PC-9 (cell line): ENCODE results near the gene SLC2A4RG. TPM values are rescaled to one million over a fixed set of nuclear protein-coding genes. Genes with fewer than 3 reads are reported as not detected.

ENCODE experiments used
- BruUV-seq: library from RNA; stranded (reverse); fragments of 400-500 nt; replicated peaks from 2 replicates; lab custom pipeline; 2021; lab: Mats Ljungman, UMichigan
- CTCF ChIA-PET: fragments of 300-600 bp; sonication (Branson Sonifier 250); formaldehyde crosslinking; loops from one replicate; lab custom pipeline; 2022; ENCODE audit warnings: antibody characterized with exemption; lab: Charles Lee
- POLR2A ChIA-PET: fragments of 300-600 bp; sonication (Branson Sonifier 250); formaldehyde crosslinking; loops from one replicate; lab custom pipeline; 2022; ENCODE audit warnings: antibody characterized with exemption; ENCODE audit not compliant: unreplicated experiment; lab: Charles Lee
- DNase-seq, 2 experiments: peaks; one replicate each; pipeline versions ENCODE4 v3.0.0 to v3.0.0-alpha.2; 2015 to 2022; ENCODE audit warnings: mixed read lengths in 1 of 2
- H2AFZ ChIP-seq: fragments of 200-600 bp; sonication (generic); 2 replicates; pipeline ENCODE4 v1.8.1; 2017; ENCODE audit warnings: antibody characterized with exemption
- H3F3A ChIP-seq: fragments of 200-600 bp; sonication (generic); 2 replicates; pipeline ENCODE4 v1.8.1; 2017; ENCODE audit warnings: antibody characterized with exemption, mild to moderate bottlenecking, low read depth; ENCODE audit not compliant: insufficient read depth
- H3K27ac ChIP-seq: fragments of 200-600 bp; sonication (generic); 2 replicates; pipeline ENCODE4 v1.6.1; 2016; ENCODE audit warnings: mixed run types
- H3K27me3 ChIP-seq: fragments of 200-600 bp; sonication (generic); 2 replicates; pipeline ENCODE4 v1.6.1; 2016; ENCODE audit warnings: low read depth, mixed run types; ENCODE audit not compliant: insufficient read depth
- H3K36me3 ChIP-seq: fragments of 200-600 bp; sonication (generic); 2 replicates; pipeline ENCODE4 v1.6.1; 2016; ENCODE audit warnings: low read depth, mixed run types
- H3K4me1 ChIP-seq: fragments of 200-600 bp; sonication (generic); replicated peaks from 2 replicates; pipeline ENCODE4 v1.6.1; 2016; ENCODE audit warnings: mixed run types; ENCODE audit not compliant: insufficient read depth
- H3K4me2 ChIP-seq: fragments of 200-600 bp; sonication (generic); 2 replicates; pipeline ENCODE4 v1.6.1; 2017; ENCODE audit warnings: mixed run types
- H3K4me3 ChIP-seq: fragments of 200-600 bp; sonication (generic); 2 replicates; pipeline ENCODE4 v1.6.1; 2016; ENCODE audit warnings: mixed run types
- H3K79me2 ChIP-seq: fragments of 200-600 bp; sonication (generic); 2 replicates; pipeline ENCODE4 v1.6.1; 2017; ENCODE audit warnings: low read depth, mixed run types
- H3K9me2 ChIP-seq: fragments of 200-600 bp; sonication (generic); 2 replicates; pipeline ENCODE4 v1.8.1; 2017; ENCODE audit warnings: mild to moderate bottlenecking; ENCODE audit not compliant: insufficient read depth
- H3K9me3 ChIP-seq: fragments of 200-600 bp; sonication (generic); 2 replicates; pipeline ENCODE4 v1.8.1; 2016; ENCODE audit warnings: low read depth; ENCODE audit not compliant: insufficient read depth
- H4K20me1 ChIP-seq: fragments of 200-600 bp; sonication (generic); 2 replicates; pipeline ENCODE4 v1.8.1; 2017; ENCODE audit not compliant: insufficient read depth
- CTCF ChIP-seq: fragments of 200-600 bp; sonication (generic); conservative IDR thresholded peaks from 2 replicates; pipeline ENCODE4 v1.6.1; 2017; ENCODE audit warnings: mixed run types, antibody characterized with exemption, mild to moderate bottlenecking, moderate library complexity
- EZH2 ChIP-seq: fragments of 200-600 bp; sonication (generic); IDR thresholded peaks from 2 replicates; pipeline ENCODE4 v1.8.0; 2017; ENCODE audit warnings: antibody characterized with exemption, low read depth
- intact Hi-C: fragments of 100-400 bp; cut with micrococcal nuclease; formaldehyde crosslinking; loops from one replicate; pipeline ENCODE4 v1.10.0; 2022; ENCODE audit not compliant: unreplicated experiment
- total RNA-seq: library from RNA; stranded (reverse); gene quantifications from 2 replicates; pipeline ENCODE4 v1.2.3, GENCODE V29; 2021

SLC2A4RG gene
- total RNA-seq, 1 experiment from 2014 or later, result 167 TPM

- Histone ChIP-seq H2AFZ (peak within 1 kb of the TSS; percentile 85), H3K36me3 (peaks cover 41% of the 10 kb centered on the region), H3K4me3 (peak within 1 kb of the TSS; percentile 96), H3K9me3 (no peaks in the 10 kb centered on the region), H4K20me1 (peaks cover 12% of the 10 kb centered on the region; the same call in 1 of the 2 replicates), H3K27ac (peak within 1 kb of the TSS; percentile 37), H3K9me2 (no peaks in the 10 kb centered on the region), H3K27me3 (no peaks in the 10 kb centered on the region), H3F3A (peaks cover 9% of the 10 kb centered on the region; the same call in 1 of the 2 replicates), H3K4me2 (peak within 1 kb of the TSS; percentile 97), H3K4me1 (peaks cover 18% of the 10 kb centered on the region), H3K79me2 (peaks cover 74% of the 10 kb centered on the region)
- TF ChIP-seq CTCF (no peak), EZH2 (no peak)
- CTCF ChIA-PET, result interaction anchor here (0.7 to 1.2 kb wide), 3 partner anchors 38 to 188 kb away, joined by 3 to 6 read pairs (median 3); partner anchors contain the start of gene TPD52L2
- no TSS peak for BruUV-seq
- intact Hi-C loops, result loop anchor here (1.0 to 5.0 kb wide), 5 partner anchors 23 to 265 kb away; partner anchors contain the start of gene UCKL1
- peak; percentile 67 to 91 for DNase-seq
- POLR2A ChIA-PET, result interaction anchor here (0.5 to 1.4 kb wide), 10 partner anchors 9 to 488 kb away, joined by 3 to 11 read pairs (median 6); partner anchors contain the start of genes TPD52L2 and UCKL1
Observed at GRCh38 chr20:63707558-63708300, 31.8 kb upstream of the SLC2A4RG start, which contains the start of the genes ARFRP1 and ZGPAT. Gene ARFRP1, minus strand, starts transcription at chr20:63707976. Its CDS starts 885 bp downstream, at chr20:63707091. Gene ZGPAT, plus strand, starts transcription at chr20:63708039. Its CDS starts 542 bp downstream, at chr20:63708581.

- ChIA-PET CTCF (interaction anchor here (0.6 to 1.2 kb wide), 2 partner anchors 30 to 157 kb away, joined by 3 to 6 read pairs; partner anchors contain the start of gene TPD52L2), POLR2A (interaction anchor here (0.5 to 1.4 kb wide), 9 partner anchors 10 to 488 kb away, joined by 3 to 11 read pairs (median 7); partner anchors contain the start of genes TPD52L2 and UCKL1)
- Histone ChIP-seq H3K4me3 (peak overlapping the region; percentile 96), H3K79me2 (peaks cover 82% of the 10 kb centered on the region), H3K4me1 (peaks cover 18% of the 10 kb centered on the region), H3K36me3 (peaks cover 47% of the 10 kb centered on the region), H2AFZ (peak overlapping the region; percentile 31; the same call in 1 of the 2 replicates), H3K4me2 (peak overlapping the region; percentile 97), H3F3A (peaks cover under 1% of the 10 kb centered on the region; the same call in 1 of the 2 replicates), H3K9me3 (no peaks in the 10 kb centered on the region), H4K20me1 (peaks cover 17% of the 10 kb centered on the region; the same call in 1 of the 2 replicates), H3K27me3 (no peaks in the 10 kb centered on the region), H3K27ac (no peak overlapping the region), H3K9me2 (no peaks in the 10 kb centered on the region)
- peak in 1 of 2 experiments; percentile 33 for DNase-seq
- TF ChIP-seq EZH2 (no peak), CTCF (no peak)
- no TSS peak for BruUV-seq
- intact Hi-C loops, result loop anchor here (5.0 kb wide), 1 partner anchor 264 kb away; no protein-coding TSS in a partner anchor
Observed at GRCh38 chr20:63708301-63709148, 31.1 kb upstream of the SLC2A4RG start.
